Mononuclear cell (primary cell): Measurements from ENCODE around the gene DHX8. TPM values are rescaled to one million over a fixed set of nuclear protein-coding genes. Genes with fewer than 3 reads are reported as not detected.
"Not testable (repeated sequence)": the region's sequence is repeated elsewhere in the genome, so short reads cannot be mapped to it uniquely, and the experiment has no call there.

Source experiments
- H3K27me3 ChIP-seq: 2 replicates; pipeline ENCODE4 v1.6.0; 2011; ENCODE audit warnings: low read length, control low read depth; ENCODE audit not compliant: insufficient read depth
- H3K4me1 ChIP-seq: 2 replicates; pipeline ENCODE4 v1.5.1; 2011; ENCODE audit warnings: mild to moderate bottlenecking, low read length, control low read depth; ENCODE audit not compliant: insufficient read depth
- H3K4me3 ChIP-seq: 2 replicates; pipeline ENCODE4 v1.5.1; 2011; ENCODE audit warnings: mild to moderate bottlenecking, low read length, moderate library complexity
- H3K9me3 ChIP-seq: 2 replicates; pipeline ENCODE4 v1.5.1; 2011; ENCODE audit warnings: low read depth, mild to moderate bottlenecking, control low read depth, low read length
- total RNA-seq: library from RNA; depleted of rRNA; stranded (reverse); fragments of >200 nt; gene quantifications from one replicate; pipeline ENCODE4 v1.2.3, GENCODE V29; 2012

The DHX8 gene
- total RNA-seq, 1 donor = 87.4 TPM

DNA sequence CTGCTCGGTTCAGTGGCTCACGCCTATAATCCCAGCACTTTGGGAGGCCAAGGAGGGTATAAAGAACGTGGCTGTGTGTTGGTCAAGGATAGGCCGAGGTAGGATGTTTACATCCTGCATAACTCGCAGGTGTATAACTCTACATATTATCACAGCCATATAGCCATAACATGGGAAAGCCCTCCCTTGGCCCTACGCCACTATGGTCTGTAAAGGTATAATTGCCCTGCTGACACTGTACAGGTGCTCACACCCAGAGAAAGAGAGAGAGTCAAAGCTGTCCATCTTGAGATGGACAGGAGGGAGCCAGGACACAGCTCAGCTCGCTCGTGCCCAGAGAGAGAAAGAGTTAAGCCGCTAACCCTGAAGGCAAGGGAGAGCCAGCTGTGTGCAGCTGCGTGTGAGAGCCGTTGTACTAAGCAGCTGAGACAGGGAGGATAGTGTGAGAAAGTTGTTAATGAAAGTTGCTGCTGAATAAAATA, 30.4 kb upstream of the DHX8 start:
- peaks cover 5% of the 10 kb centered on the region for H3K27me3 ChIP-seq
- H3K4me3 ChIP-seq = no peak overlapping the region
- peaks cover 8% of the 10 kb centered on the region for H3K4me1 ChIP-seq
- no peaks in the 10 kb centered on the region for H3K9me3 ChIP-seq

DNA sequence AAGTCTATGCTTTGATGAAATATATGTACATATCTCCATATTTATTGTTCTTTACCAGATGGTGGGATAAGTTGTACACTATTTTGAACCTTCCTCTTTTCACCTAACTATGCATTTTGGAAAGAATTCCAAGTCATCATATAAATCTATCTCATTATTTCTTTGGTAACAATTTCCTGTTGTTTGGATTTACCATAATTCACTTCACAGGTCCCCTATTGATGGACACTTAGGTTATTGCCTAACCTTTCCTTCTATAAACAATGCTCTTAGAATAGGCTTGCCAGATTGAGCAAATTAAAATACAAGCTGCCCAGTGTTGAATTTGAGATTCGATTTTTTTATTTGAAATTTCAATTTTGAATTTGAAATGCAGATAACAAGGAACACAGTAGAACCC, 28.9 kb upstream of the DHX8 start:
- peaks cover 2% of the 10 kb centered on the region for H3K27me3 ChIP-seq
- H3K4me1 ChIP-seq = peaks cover 8% of the 10 kb centered on the region
- no peak overlapping the region for H3K4me3 ChIP-seq
- H3K9me3 ChIP-seq = no peaks in the 10 kb centered on the region

DNA sequence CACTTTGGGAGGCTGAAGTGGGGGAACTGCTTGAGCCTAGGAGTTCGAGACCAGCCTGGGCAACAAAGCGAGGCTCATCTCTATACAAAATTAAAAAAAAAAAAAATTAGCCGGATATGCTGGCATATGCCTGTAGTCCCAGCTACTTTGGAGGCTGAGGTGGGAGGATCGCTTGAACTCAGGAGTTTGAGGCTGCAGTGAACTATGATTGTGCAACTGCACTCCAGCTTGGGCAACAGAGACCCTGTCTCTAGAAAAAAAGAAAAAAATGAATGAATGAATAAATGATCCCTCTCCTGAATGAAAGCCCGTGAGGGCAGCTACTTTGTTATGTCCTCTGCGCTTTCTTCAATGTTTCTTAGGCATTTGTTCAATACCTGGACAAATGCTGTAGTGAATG, 27.7 kb upstream of the DHX8 start:
- Histone ChIP-seq H3K9me3 (no peaks in the 10 kb centered on the region), H3K4me1 (peaks cover 8% of the 10 kb centered on the region), H3K27me3 (peaks cover 2% of the 10 kb centered on the region), H3K4me3 (no peak overlapping the region)

DNA sequence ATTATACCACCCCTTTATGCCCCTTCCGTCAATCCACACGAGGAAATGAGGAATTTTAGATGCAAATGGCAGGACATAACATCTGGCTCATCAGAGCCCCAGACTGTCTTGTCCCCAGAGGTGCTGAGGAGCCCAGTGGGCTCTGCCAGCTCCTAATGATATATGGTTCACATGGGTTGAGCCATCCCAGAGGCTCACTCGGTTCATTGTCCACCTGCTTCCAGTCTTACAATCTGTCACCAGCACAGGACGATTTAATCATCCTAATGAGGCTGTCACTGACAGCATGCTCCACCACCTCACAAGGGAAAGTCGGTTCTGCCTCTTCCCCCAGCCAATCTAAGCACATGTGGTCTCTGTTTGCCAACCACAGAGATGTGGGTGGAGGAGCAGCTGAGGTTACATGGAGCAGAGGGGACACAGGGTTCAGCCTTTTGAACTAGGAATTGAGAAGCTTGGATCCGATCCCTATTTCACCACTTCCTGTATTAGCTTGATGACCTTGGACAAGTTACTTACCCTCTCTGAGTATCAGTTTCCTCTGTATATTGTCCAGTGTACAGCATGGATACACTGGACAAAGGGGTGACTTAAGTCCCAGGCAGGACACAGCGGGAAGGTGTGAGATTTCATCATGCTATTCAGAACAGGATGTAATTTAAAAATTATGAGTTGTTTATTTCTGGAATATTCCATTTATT, 27.0 kb upstream of the DHX8 start:
- Histone ChIP-seq H3K4me3 (no peak overlapping the region), H3K27me3 (peaks cover 2% of the 10 kb centered on the region), H3K4me1 (peaks cover 8% of the 10 kb centered on the region), H3K9me3 (no peaks in the 10 kb centered on the region)

DNA sequence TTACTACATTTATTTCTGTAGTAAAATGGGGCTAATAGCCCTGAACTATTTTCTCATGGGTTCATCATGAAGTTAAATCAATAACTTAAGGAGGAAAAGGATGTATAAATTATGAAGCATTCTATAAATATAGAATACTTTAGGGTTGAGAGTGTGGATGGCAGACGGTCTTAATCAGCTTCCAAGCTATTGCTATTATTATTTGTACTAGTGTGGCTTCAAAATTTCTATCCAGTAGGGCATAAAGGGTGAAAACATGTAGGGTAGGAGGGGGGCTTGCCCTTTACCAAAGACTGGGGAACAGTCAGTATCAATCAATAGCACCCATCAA, 26.4 kb upstream of the DHX8 start:
- Histone ChIP-seq H3K27me3 (peaks cover 2% of the 10 kb centered on the region), H3K4me1 (peaks cover 8% of the 10 kb centered on the region), H3K9me3 (no peaks in the 10 kb centered on the region), H3K4me3 (no peak overlapping the region)

DNA sequence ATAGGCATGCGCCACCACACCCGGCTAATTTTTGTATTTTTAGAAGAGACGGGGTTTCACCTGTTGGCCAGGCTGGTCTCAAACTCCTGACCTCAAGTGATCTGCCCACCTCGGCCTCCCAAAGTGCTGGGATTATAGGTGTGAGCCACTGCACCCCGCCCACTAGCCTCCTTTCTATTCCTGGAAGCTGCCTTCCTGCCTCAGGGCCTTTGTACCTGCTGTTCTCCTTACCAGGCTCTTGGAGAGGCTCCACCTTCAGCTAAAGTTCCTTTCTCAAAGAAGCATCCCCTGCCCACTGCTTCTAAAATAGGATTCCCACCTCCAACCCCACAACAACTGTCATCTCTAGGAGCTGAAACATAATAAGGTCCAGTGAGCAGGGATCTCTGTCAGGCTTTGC, 23.9 kb upstream of the DHX8 start:
- not testable (repeated sequence) for H3K27me3 ChIP-seq, H3K4me3 ChIP-seq, H3K4me1 ChIP-seq, H3K9me3 ChIP-seq

DNA sequence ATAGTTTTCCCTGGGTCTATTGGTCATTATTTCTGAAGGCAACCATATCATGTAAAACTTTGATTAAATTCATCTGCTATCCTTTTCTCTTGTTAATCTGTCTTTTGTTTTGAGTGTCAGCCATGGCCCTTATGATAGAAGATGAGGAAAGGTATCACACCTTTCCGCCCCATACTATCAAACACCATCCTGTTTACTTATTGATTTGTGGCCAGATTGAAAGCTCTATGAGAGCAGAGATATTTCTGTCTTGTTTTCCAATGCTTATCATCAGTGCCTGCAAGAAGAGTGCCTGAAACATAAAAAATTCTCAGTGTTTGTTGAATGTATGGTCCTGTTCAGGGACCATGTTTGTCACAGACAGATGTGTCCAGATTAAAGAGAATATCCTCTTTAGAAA, 22.6 kb upstream of the DHX8 start:
- H3K9me3 ChIP-seq = no peaks in the 10 kb centered on the region
- peaks cover 9% of the 10 kb centered on the region for H3K27me3 ChIP-seq
- no peak overlapping the region for H3K4me3 ChIP-seq
- H3K4me1 ChIP-seq = peaks cover 8% of the 10 kb centered on the region

DNA sequence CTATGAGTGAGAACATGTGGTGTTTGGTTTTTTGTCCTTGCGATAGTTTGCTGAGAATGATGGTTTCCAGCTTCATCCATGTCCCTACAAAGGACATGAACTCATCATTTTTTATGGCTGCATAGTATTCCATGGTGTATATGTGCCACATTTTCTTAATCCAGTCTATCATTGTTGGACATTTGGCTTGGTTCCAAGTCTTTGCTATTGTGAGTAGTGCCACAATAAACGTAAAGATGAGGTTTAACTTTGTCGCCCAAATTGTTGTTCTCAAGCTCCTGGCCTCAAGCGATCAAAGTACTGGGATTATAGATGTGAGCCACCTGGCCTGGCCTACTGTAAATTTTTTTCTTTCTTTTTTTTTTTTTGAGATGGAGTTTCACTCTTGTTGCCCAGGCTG, 21.2 kb upstream of the DHX8 start:
- H3K4me1 ChIP-seq, H3K9me3 ChIP-seq, H3K27me3 ChIP-seq, H3K4me3 ChIP-seq: not testable (repeated sequence)

DNA sequence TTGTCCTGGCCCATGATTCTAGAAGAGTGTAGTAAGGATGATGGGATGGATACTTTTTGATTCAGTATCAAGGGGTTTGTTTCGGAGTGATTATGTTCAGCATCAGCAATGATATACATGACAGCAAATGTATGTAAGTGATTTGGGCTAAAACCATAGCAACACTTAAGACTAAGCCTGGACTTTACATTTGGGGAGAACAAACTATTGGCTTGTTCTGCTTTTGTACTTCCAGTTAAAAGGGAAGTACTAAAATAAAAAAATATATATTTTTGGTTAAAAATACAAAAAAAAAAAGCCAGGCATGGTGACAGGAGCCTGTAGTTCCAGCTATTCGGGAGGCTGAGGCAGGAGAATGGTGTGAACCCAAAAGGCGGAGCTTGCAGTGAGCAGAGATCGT, 20.5 kb upstream of the DHX8 start:
- H3K9me3 ChIP-seq = no peaks in the 10 kb centered on the region
- H3K4me1 ChIP-seq = no peaks in the 10 kb centered on the region
- H3K27me3 ChIP-seq = peaks cover 6% of the 10 kb centered on the region
- no peak overlapping the region for H3K4me3 ChIP-seq

DNA sequence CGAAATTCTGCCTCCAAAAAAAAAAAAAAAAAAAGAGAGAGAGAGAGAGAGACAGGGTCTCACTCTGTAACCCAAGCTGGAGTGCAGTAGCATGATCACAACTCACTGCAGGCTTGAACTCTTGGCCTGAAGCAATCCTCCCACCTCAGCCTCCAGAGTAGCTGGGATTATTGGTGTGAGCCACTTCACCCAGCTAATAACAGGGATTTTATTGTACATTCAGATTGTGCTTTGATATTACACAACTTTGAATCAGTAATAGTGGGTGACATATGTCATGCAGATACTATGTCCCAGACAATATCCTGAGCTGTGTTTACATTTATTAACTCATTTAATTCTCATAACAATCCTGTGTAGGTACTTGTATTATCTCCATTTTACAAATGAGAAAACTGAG, 19.7 kb upstream of the DHX8 start:
- Histone ChIP-seq H3K4me1 (no peaks in the 10 kb centered on the region), H3K27me3 (peaks cover 6% of the 10 kb centered on the region), H3K9me3 (no peaks in the 10 kb centered on the region)

DNA sequence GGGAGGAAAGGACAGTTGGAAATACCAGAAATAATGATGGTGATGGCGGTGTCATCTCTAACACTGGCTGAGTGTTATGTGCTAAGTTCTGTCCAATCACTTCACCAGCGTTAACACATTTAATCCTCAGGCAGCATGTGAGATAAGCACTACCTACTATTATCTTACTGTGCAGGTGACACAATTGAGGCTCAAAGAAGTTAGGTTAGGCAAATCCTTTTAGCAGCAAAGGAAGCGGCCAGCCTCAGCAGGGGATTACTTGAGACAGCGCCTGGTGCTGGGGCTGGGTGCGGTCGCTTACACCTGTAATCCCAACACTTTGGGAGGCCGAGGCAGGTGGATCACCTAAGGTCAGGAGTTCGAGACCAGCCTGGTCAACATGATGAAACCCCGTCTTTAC, 18.7 kb upstream of the DHX8 start:
- H3K9me3 ChIP-seq = no peaks in the 10 kb centered on the region
- H3K27me3 ChIP-seq = peaks cover 6% of the 10 kb centered on the region
- no peaks in the 10 kb centered on the region for H3K4me1 ChIP-seq
- H3K4me3 ChIP-seq = no peak overlapping the region

More for the DNA sequence above, 19.7 kb upstream of the DHX8 start:
- H3K4me3 ChIP-seq = no peak overlapping the region

DNA sequence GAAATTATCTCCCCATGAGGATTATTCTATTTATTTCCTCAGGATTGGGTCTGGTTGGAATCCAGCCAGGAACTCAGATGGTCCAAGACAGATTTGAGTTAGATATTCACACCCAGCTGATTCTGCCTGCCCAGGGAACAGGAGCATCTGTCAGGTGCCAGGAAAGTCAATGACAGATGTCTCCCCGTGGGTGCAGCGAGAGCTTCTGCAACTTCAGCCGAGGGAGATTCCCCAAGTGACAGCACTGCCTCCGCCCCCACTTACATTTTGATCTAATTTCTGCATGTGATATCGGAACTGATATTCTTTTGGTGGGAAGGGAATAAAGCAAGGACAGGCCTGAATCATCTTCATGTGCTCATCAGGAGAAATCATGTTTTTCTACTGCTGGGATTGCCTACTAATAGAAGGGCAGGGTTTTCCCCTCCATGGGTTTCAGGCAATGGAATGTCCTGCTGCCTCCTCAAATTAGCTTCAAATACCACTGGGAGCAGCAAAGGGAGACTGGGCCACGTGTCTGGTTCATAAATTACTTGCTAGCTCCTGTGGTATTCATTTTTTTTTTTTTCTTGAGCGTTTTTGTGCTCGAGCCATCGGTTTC, 15.7 kb upstream of the DHX8 start:
- Histone ChIP-seq H3K9me3 (no peaks in the 10 kb centered on the region), H3K4me1 (no peaks in the 10 kb centered on the region), H3K4me3 (no peak overlapping the region), H3K27me3 (peaks cover 6% of the 10 kb centered on the region)

DNA sequence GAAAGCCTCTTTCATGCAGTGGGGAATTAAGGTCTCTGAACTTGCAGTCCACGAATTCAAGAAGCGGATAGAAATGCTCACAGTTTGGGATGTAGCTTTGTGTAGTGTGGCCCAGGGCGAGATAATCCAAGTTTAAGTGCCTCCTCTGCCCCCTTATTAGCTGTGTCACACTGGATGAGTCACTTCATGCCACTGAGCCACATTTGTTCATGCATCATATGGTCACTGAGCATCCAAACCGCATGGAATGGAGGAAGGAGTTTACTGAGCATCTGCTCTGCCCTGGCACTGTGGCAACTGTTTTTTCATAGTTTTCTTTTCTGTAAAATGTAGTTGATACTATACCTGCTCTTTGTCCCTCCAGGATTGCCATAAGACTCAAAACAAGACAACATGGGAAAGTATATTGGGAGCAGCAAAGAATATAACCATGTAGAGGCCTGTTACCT, 15.1 kb upstream of the DHX8 start:
- Histone ChIP-seq H3K27me3 (peaks cover 6% of the 10 kb centered on the region), H3K9me3 (no peaks in the 10 kb centered on the region), H3K4me3 (no peak overlapping the region), H3K4me1 (no peaks in the 10 kb centered on the region)

DNA sequence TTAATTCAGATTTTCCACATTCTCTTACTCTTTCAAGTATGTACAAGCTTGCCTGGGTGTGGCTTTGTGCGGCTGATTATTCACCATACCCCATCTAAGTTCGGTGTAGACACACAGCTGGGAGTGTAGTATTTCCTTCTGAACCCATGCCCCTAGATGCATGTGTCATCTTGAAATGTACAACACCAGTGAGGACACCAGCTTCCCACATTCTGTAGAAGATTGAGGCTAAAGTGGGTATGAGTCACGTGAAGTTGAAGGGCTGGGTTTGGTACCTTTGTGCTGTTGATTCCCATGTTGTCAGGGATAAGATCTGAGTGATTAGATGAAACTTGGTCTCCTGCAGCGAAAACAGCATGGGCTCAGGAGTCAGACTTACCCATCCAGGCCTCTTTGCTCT, 14.6 kb upstream of the DHX8 start:
- Histone ChIP-seq H3K9me3 (no peaks in the 10 kb centered on the region), H3K27me3 (peaks cover 4% of the 10 kb centered on the region), H3K4me1 (no peaks in the 10 kb centered on the region), H3K4me3 (no peak overlapping the region)

DNA sequence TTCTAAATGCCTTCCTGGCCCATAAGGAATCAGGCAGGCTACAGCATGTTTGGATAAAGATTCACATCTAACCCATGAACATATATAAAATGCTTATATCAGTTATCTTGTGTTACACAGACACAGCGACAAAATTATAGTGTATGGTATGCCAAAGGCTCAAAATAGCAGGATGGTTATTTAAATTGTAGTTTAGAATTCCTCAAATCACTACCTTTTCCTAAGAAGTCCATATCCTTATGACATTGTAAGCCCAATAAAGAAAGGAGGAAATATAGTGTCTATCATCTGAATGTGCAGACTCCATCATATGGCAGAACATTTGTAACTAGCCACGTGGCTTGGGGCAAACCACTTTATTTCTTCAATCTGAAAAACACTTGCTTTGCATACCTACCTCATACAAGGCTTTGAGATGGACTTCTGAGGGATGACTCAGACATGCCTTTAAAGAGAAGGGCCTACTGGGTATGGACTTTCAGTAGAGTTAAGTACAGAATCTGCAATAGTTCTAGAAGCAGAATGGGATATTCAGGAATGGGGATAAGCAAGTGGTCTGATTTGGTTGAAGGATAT, 12.1 kb upstream of the DHX8 start:
- Histone ChIP-seq H3K4me1 (no peaks in the 10 kb centered on the region), H3K27me3 (no peaks in the 10 kb centered on the region), H3K9me3 (no peaks in the 10 kb centered on the region), H3K4me3 (no peak overlapping the region)
